ENCODE measurements around the gene STX12.
"Not testable (repeated sequence)": the region's sequence is repeated elsewhere in the genome, so short reads cannot be mapped to it uniquely, and the experiment has no call there.

STX12 gene

DNA sequence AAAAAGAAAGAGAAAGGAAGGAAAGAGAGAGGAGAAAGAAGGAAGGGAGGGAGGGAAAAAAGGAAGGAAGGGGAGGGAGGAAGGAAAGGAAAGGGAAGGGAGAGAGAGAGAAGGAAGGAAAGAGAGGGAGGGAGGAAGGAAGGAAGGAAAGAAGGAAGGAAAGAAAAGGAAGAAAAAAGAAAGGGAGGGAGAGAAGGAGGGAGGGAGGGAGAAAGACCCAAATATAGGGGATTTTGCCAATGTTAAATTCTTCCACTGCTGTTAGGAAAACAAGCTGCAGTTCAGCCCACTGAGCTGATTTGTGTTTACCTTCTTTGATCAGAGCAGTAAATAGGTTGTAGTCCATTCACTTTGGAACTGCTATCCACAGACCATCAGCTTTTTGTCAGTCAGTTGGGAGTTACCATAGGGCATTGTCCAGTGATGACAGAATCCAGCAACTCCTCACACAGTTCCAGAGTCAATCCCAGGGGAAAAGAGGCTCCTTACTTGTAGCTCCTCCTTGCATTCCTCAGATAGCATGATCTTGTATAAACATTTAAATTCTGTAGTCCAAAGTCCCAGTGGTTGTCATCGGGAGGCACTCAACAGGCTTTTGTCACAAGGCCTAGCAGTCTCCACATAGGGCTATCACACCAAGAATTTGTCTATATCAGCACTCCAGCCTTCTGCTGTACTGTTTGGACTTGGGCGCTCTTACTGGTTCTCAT lies 44.1 kb downstream of the STX12 start:
- no peak overlapping the region for H3K4me3 ChIP-seq (ENCODE audit: low read length)
- H3K27me3 ChIP-seq (ENCODE audit: control insufficient read depth, insufficient read depth, low read length), result no peaks in the 10 kb centered on the region
- peaks cover 18% of the 10 kb centered on the region for H3K36me3 ChIP-seq (ENCODE audit: control insufficient read depth, insufficient read depth, low read length)
- no peaks in the 10 kb centered on the region for H3K4me1 ChIP-seq (ENCODE audit: control insufficient read depth, insufficient read depth, low read length)
- no peak overlapping the region for H3K27ac ChIP-seq (ENCODE audit: low read depth, low read length)
- no peak overlapping the region for H3K9ac ChIP-seq (ENCODE audit: low read length)

DNA sequence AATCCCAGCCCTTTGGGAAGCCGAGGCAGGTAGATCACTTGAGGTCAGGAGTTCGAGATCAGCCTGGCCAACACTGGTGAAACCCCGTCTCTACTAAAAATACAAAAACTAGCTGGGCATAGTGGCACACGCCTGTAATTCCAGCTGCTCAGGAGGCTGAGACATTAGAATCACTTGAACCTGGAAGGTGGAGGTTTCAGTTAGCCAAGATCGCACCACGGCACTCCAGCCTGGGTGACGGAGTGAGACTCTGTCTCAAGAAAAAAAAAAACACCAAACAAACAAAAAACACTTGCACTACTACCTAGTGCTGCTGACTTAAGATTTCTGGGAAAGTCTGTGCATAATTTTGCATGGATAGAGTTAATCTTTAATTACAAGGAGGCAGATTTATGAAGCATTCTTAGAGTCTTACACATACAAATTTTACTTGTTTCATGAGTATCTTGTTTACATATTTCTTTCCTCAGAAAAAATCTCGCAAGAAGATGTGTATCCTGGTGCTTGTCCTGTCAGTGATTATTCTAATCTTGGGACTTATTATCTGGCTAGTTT lies 48.8 kb downstream of the STX12 start:
- no peaks in the 10 kb centered on the region for H3K27me3 ChIP-seq (ENCODE audit: control insufficient read depth, insufficient read depth, low read length)
- no peak overlapping the region for H3K9ac ChIP-seq (ENCODE audit: low read length)
- H3K27ac ChIP-seq (ENCODE audit: low read depth, low read length), result no peak overlapping the region
- H3K4me1 ChIP-seq (ENCODE audit: control insufficient read depth, insufficient read depth, low read length), result no peaks in the 10 kb centered on the region
- no peak overlapping the region for H3K4me3 ChIP-seq (ENCODE audit: low read length)
- peaks cover 16% of the 10 kb centered on the region for H3K36me3 ChIP-seq (ENCODE audit: control insufficient read depth, insufficient read depth, low read length)

DNA sequence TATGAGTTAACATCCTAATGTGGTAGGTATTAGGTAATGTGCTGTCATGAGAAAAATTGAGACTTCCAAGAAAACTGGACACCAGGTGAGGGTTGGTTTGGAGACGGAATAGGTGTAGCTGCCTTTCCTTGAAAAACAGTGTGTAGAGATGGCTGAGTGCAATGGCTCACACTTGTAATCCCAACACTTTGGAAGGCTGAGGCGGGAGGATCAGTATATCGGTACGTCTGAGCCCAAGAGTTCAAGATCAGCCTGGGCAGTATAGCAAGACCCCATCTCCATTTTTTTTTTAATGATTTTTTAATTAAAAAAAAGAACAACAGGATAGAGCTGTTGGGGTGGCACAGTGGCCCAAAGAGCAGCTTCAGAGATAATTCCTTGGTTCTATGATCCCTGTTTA lies 50.8 kb downstream of the STX12 start:
- no peaks in the 10 kb centered on the region for H3K4me1 ChIP-seq (ENCODE audit: control insufficient read depth, insufficient read depth, low read length)
- no peak overlapping the region for H3K27ac ChIP-seq (ENCODE audit: low read depth, low read length)
- no peak overlapping the region for H3K9ac ChIP-seq (ENCODE audit: low read length)
- H3K27me3 ChIP-seq (ENCODE audit: control insufficient read depth, insufficient read depth, low read length), result no peaks in the 10 kb centered on the region
- H3K4me3 ChIP-seq (ENCODE audit: low read length), result no peak overlapping the region
- peaks cover 8% of the 10 kb centered on the region for H3K36me3 ChIP-seq (ENCODE audit: control insufficient read depth, insufficient read depth, low read length)

DNA sequence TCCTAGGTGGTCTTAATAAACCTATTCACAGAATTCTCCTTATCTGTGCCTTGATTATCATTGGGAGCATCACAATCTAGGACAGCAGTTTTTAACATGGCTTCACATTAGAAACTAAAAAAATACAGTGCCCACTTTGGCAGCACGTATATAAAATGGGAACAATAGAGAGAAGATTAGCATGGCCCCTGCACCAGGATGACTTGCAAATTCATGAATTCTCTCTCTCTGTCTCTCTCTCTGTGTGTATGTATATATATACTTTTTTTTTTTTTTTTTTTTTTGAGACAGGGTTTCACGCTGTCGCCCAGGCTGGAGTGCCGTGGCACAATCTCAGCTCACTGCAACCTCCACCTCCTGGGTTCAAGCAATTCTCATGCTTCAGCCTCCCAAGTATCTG lies 51.4 kb downstream of the STX12 start:
- Histone ChIP-seq H3K36me3 (ENCODE audit: control insufficient read depth, insufficient read depth, low read length) (peaks cover 6% of the 10 kb centered on the region), H3K27me3 (ENCODE audit: control insufficient read depth, insufficient read depth, low read length) (no peaks in the 10 kb centered on the region), H3K9ac (ENCODE audit: low read length) (no peak overlapping the region), H3K4me3 (ENCODE audit: low read length) (no peak overlapping the region), H3K4me1 (ENCODE audit: control insufficient read depth, insufficient read depth, low read length) (no peaks in the 10 kb centered on the region), H3K27ac (ENCODE audit: low read depth, low read length) (no peak overlapping the region)

DNA sequence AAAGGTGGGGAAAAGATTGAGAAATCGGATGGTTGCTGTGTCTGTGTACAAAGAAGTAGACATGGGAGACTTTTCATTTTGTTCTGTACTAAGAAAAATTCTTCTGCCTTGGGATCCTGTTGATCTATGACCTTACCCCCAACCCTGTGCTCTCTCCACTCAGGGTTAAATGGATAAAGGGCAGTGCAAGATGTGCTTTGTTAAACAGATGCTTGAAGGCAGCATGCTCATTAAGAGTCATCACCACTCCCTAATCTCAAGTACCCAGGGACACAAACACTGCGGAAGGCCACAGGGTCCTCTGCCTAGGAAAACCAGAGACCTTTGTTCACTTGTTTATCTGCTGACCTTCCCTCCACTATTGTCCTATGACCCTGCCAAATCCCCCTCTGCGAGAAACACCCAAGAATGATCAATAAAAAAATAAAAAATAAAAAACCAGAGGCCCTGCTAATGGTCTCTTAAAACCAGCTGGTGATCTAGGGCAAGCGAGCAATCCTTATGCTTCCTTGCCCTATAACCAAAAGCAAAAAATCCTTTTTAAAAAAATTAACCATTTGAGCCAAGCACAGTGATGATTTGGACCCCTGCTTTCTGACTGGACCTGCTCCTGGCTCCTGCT lies 56.4 kb downstream of the STX12 start:
- not testable (repeated sequence) for H3K4me3 ChIP-seq (ENCODE audit: low read length); H3K27ac ChIP-seq (ENCODE audit: low read depth, low read length)

DNA sequence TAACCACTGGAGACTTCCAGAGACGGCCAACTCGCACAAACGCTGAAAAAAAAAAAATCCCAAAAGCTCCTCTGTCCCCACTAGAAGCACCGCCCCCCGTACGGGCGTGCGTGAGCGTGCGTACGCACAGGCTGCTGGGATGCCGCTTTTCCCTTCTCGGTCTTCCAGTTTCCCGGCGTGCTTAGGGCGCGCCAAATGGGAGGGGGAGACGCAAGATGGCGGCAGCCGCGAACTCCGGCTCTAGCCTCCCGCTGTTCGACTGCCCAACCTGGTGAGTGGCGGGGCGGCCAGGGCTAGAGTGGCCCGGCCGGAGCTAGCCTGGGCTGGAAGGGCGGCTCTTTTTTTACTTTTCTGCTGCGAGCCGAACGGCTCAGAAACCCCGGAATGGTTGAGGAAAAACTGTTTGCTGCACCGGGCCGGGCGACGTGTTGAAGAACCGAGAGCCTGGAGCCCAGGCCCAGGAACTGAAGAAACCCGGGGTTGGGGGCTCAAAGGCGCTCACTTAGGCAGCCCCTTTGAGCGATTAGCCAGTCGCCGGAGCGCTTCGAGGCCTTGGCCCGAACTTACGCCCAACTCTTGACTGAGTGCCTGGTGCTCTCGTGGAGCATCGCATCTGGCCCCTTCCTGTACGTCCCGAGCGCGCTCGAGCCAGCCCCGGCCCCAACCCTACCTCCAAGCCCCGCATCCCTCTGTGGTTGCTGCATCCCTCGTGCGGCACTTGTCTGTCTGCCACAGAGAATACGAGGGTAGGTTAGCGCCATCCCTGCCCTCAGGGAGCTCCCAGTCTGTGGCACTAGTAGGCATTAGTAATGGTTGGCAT lies 57.8 kb downstream of the STX12 start, which contains the start of gene PPP1R8:
TSS of gene PPP1R8 (plus strand) at position 162 of the 820 bp plus-strand sequence. CDS start at position 216, 54 bp downstream.
- Histone ChIP-seq H3K9ac (ENCODE audit: low read length) (peak within 1 kb of the TSS; percentile 94), H3K4me3 (ENCODE audit: low read length) (peak within 1 kb of the TSS; percentile 97), H3K4me1 (ENCODE audit: control insufficient read depth, insufficient read depth, low read length) (peaks cover 8% of the 10 kb centered on the region), H3K27me3 (ENCODE audit: control insufficient read depth, insufficient read depth, low read length) (no peaks in the 10 kb centered on the region), H3K36me3 (ENCODE audit: control insufficient read depth, insufficient read depth, low read length) (peaks cover 3% of the 10 kb centered on the region), H3K27ac (ENCODE audit: low read depth, low read length) (peak within 1 kb of the TSS; percentile 87)

More for the DNA sequence above, 56.4 kb downstream of the STX12 start:
- H3K4me1 ChIP-seq (ENCODE audit: control insufficient read depth, insufficient read depth, low read length); H3K27me3 ChIP-seq (ENCODE audit: control insufficient read depth, insufficient read depth, low read length); H3K36me3 ChIP-seq (ENCODE audit: control insufficient read depth, insufficient read depth, low read length); H3K9ac ChIP-seq (ENCODE audit: low read length): not testable (repeated sequence)

DNA sequence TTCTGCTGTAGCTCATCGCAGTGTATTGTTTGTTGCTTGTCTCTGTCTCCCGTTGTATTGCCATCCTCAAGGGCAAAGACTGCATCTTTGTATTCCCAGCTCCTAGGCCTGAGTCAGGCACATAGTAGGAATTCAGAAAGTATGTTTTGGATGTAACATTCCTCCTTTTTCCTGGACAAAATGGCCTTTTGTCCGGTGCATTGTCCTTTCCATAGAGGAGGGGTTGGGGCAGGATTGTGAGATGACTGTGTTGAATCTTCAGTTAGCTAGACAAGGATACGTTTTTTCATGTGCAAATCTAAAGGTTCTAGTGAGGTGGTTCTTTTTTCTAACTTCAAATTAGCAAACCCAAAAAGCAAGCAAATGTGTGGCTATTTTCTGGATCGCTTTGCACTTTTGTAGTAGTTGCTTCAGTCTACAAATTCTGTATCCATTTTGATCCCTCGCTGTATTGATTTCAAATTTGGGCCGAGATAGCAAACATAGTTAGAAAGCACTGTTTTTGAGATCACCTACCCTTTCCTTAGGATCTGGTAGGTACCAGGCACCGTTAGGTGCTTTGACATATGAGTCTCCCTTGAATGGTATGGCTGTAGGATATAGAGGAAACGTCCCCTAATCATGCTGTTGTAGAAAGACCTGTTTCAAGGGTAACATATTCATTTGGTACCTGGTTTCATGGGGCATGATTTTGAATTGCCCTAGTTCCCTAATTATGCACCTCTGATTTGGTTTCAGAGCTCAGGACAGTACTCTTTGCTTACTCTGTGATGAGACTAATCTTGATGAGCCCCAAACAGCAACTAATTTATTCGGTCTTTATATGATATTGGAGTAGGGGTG lies 58.8 kb downstream of the STX12 start:
- Histone ChIP-seq H3K9ac (ENCODE audit: low read length) (no peak overlapping the region), H3K4me3 (ENCODE audit: low read length) (peak overlapping the region; percentile 97), H3K36me3 (ENCODE audit: control insufficient read depth, insufficient read depth, low read length) (peaks cover 3% of the 10 kb centered on the region), H3K27ac (ENCODE audit: low read depth, low read length) (no peak overlapping the region), H3K27me3 (ENCODE audit: control insufficient read depth, insufficient read depth, low read length) (no peaks in the 10 kb centered on the region), H3K4me1 (ENCODE audit: control insufficient read depth, insufficient read depth, low read length) (peaks cover 8% of the 10 kb centered on the region)

DNA sequence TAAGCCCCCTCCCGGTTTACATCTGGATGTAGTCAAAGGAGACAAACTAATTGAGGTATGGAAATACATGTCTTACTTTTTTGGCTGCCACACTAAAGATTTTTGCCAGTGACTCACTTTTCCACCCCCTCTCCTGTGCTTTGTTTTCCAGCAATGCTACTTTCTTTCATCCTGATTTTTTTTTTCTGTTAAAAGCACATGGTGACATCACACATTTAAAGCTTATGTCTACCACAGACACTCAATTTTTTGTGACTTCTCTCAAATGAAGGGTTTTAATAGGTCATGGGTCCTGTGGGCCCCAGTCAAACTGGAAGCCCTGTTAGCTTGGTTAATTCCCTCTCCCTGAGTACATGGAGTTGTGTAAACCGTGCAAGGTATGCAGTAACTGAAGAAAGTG lies 59.7 kb downstream of the STX12 start:
- no peak overlapping the region for H3K4me3 ChIP-seq (ENCODE audit: low read length)
- peaks cover 8% of the 10 kb centered on the region for H3K4me1 ChIP-seq (ENCODE audit: control insufficient read depth, insufficient read depth, low read length)
- no peaks in the 10 kb centered on the region for H3K27me3 ChIP-seq (ENCODE audit: control insufficient read depth, insufficient read depth, low read length)
- no peak overlapping the region for H3K27ac ChIP-seq (ENCODE audit: low read depth, low read length)
- H3K36me3 ChIP-seq (ENCODE audit: control insufficient read depth, insufficient read depth, low read length), result peaks cover 3% of the 10 kb centered on the region
- no peak overlapping the region for H3K9ac ChIP-seq (ENCODE audit: low read length)

DNA sequence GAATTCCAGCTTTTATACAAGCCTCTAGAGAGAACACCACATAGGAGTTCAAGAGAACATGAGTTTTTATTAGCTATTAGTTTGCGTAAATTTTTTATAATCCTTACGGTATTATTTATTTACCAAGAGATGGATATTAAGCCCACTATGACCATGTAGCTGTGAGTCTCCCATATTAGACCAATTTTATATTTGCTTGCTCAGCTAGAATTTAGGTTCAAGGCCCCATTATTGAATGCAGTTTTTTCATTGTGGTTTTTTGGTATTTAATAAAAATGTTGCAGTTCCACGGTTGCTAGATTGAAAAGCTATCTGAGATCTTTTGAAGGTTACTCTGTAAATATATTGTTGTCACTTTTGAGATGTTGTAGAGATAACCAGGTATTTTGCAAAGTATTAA lies 60.5 kb downstream of the STX12 start:
- H3K36me3 ChIP-seq (ENCODE audit: control insufficient read depth, insufficient read depth, low read length), result peaks cover 3% of the 10 kb centered on the region
- H3K27me3 ChIP-seq (ENCODE audit: control insufficient read depth, insufficient read depth, low read length), result no peaks in the 10 kb centered on the region
- H3K4me3 ChIP-seq (ENCODE audit: low read length), result no peak overlapping the region
- H3K27ac ChIP-seq (ENCODE audit: low read depth, low read length), result no peak overlapping the region
- H3K9ac ChIP-seq (ENCODE audit: low read length), result no peak overlapping the region
- peaks cover 8% of the 10 kb centered on the region for H3K4me1 ChIP-seq (ENCODE audit: control insufficient read depth, insufficient read depth, low read length)

DNA sequence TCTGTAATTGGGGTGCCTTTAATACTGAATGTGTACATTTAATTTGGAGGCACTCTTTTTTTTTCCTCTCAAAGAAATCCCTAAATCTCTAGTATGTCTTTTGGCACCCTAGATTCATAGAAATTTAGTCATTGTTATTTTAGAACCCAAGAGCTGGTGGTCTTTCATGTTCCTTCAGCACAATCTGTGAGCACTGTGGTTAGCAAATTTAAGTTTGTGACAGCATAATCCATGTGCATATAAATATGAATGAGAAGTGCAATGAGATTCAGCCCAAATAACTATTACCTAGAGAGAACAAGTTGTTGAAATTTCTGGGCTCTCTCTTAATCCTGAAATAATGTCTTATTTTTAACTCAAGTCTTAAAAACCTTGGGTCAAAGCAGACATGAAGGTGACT lies 62.0 kb downstream of the STX12 start:
- no peak overlapping the region for H3K27ac ChIP-seq (ENCODE audit: low read depth, low read length)
- peaks cover 7% of the 10 kb centered on the region for H3K36me3 ChIP-seq (ENCODE audit: control insufficient read depth, insufficient read depth, low read length)
- H3K27me3 ChIP-seq (ENCODE audit: control insufficient read depth, insufficient read depth, low read length), result no peaks in the 10 kb centered on the region
- H3K4me1 ChIP-seq (ENCODE audit: control insufficient read depth, insufficient read depth, low read length), result peaks cover 8% of the 10 kb centered on the region
- H3K4me3 ChIP-seq (ENCODE audit: low read length), result no peak overlapping the region
- H3K9ac ChIP-seq (ENCODE audit: low read length), result no peak overlapping the region

DNA sequence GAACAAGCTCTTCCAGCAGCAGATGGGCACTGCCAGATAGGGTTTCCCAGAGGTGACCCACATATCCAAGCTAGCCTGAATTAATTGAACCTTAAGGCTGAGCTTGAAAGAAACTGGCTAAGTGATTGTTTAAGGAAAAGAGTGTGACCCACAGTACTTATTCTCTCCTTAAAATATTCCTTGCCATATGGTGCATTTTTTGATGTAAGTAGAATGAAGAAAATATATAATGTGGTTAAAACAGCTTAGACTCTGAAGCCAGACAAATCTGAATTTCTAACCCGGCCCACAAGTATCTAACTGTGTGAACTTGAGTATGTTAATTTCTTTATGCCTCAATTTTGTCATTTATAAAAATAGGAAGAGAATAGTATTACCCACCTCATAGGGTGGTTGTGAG lies 62.5 kb downstream of the STX12 start:
- Histone ChIP-seq H3K4me1 (ENCODE audit: control insufficient read depth, insufficient read depth, low read length) (peaks cover 8% of the 10 kb centered on the region), H3K36me3 (ENCODE audit: control insufficient read depth, insufficient read depth, low read length) (peaks cover 12% of the 10 kb centered on the region), H3K27ac (ENCODE audit: low read depth, low read length) (no peak overlapping the region), H3K27me3 (ENCODE audit: control insufficient read depth, insufficient read depth, low read length) (no peaks in the 10 kb centered on the region), H3K9ac (ENCODE audit: low read length) (no peak overlapping the region), H3K4me3 (ENCODE audit: low read length) (no peak overlapping the region)
